GM23338 (cell line): ENCODE results near the gene FGF9. TPM values are rescaled to one million over a fixed set of nuclear protein-coding genes. Genes with fewer than 3 reads are reported as not detected.

Experiments used
- ATAC-seq: fragments of 200-7000 bp; cut with Tn5 transposase; 3 replicates; pipeline ENCODE4 v1.9.1; 2020
- DNase-seq: peaks from one replicate; pipeline ENCODE4 v3.0.0-alpha.2; 2015; ENCODE audit warnings: low spot score
- H2AFZ ChIP-seq: fragments of 200-600 bp; sonication (generic); 2 replicates; pipeline ENCODE4 v1.8.0; 2016; ENCODE audit warnings: antibody characterized with exemption, mild to moderate bottlenecking, moderate library complexity
- H3F3A ChIP-seq: fragments of 200-600 bp; sonication (generic); replicated peaks from 2 replicates; pipeline ENCODE4 v1.8.0; 2017; ENCODE audit warnings: antibody characterized with exemption, mixed run types, low read depth
- H3K27ac ChIP-seq: fragments of 200-600 bp; sonication (generic); 2 replicates; pipeline ENCODE4 v1.6.1; 2016; ENCODE audit warnings: low read depth
- H3K27me3 ChIP-seq: fragments of 200-600 bp; sonication (generic); 2 replicates; pipeline ENCODE4 v1.8.0; 2016; ENCODE audit warnings: mild to moderate bottlenecking, mixed run types, moderate library complexity; ENCODE audit not compliant: insufficient read depth
- H3K36me3 ChIP-seq: fragments of 200-600 bp; sonication (generic); 2 replicates; pipeline ENCODE4 v1.8.0; 2016; ENCODE audit warnings: mild to moderate bottlenecking; ENCODE audit not compliant: insufficient read depth
- H3K4me1 ChIP-seq: fragments of 200-600 bp; sonication (generic); 2 replicates; pipeline ENCODE4 v1.8.0; 2016; ENCODE audit warnings: mild to moderate bottlenecking, moderate library complexity; ENCODE audit not compliant: insufficient read depth
- H3K4me2 ChIP-seq: fragments of 200-600 bp; sonication (generic); 2 replicates; pipeline ENCODE4 v1.7.1; 2017; ENCODE audit warnings: mixed run types
- H3K4me3 ChIP-seq: fragments of 200-600 bp; sonication (generic); 2 replicates; pipeline ENCODE4 v1.6.1; 2016; ENCODE audit warnings: mixed run types
- H3K79me2 ChIP-seq: fragments of 200-600 bp; sonication (generic); replicated peaks from 2 replicates; pipeline ENCODE4 v1.8.0; 2017; ENCODE audit warnings: mild to moderate bottlenecking; ENCODE audit not compliant: insufficient read depth
- H3K9me2 ChIP-seq: fragments of 200-600 bp; sonication (generic); 2 replicates; pipeline ENCODE4 v1.8.0; 2017; ENCODE audit not compliant: insufficient read depth
- H4K20me1 ChIP-seq: fragments of 200-600 bp; sonication (generic); replicated peaks from 2 replicates; pipeline ENCODE4 v1.8.0; 2017; ENCODE audit warnings: mild to moderate bottlenecking; ENCODE audit not compliant: insufficient read depth
- H3K27ac Mint-ChIP-seq: 2 replicates; pipeline ENCODE4 v1.8.0; 2020; ENCODE audit warnings: inconsistent platforms, mild to moderate bottlenecking, moderate library complexity, mixed read lengths
- H3K27me3 Mint-ChIP-seq: 3 replicates; pipeline ENCODE4 v1.8.0; 2022; ENCODE audit warnings: low read depth, mild to moderate bottlenecking, moderate library complexity, mixed read lengths, inconsistent platforms; ENCODE audit not compliant: insufficient read depth, poor library complexity
- H3K36me3 Mint-ChIP-seq: 3 replicates; pipeline ENCODE4 v1.8.0; 2021; ENCODE audit warnings: low read depth, mild to moderate bottlenecking, inconsistent platforms, moderate library complexity, mixed read lengths
- H3K4me1 Mint-ChIP-seq: 3 replicates; pipeline ENCODE4 v1.8.0; 2020; ENCODE audit warnings: mild to moderate bottlenecking, inconsistent platforms, mixed read lengths
- H3K4me3 Mint-ChIP-seq: 3 replicates; pipeline ENCODE4 v1.8.0; 2021; ENCODE audit warnings: moderate library complexity, mild to moderate bottlenecking, inconsistent platforms, mixed read lengths
- H3K9me3 Mint-ChIP-seq: 3 replicates; pipeline ENCODE4 v1.8.0; 2020; ENCODE audit warnings: moderate library complexity, mild to moderate bottlenecking, inconsistent platforms, mixed read lengths
- EZH2phosphoT487 ChIP-seq: fragments of 200-600 bp; sonication (generic); IDR thresholded peaks from one replicate; pipeline ENCODE4 v1.8.1; 2018; ENCODE audit warnings: antibody characterized with exemption; ENCODE audit not compliant: unreplicated experiment
- JUNB ChIP-seq: IDR thresholded peaks from one replicate; pipeline ENCODE4 v1.6.1; 2016; ENCODE audit warnings: antibody characterized with exemption; ENCODE audit not compliant: unreplicated experiment
- ZNF114 ChIP-seq: fragments of 250-450 bp; sonication (Bioruptor Pico); IDR thresholded peaks from 2 replicates; pipeline ENCODE4 v1.5.0; 2020; ENCODE audit warnings: mild to moderate bottlenecking, moderate library complexity
- ZNF331 ChIP-seq: fragments of 250-450 bp; sonication (Bioruptor Pico); IDR thresholded peaks from 2 replicates; pipeline ENCODE4 v1.5.0; 2020; ENCODE audit warnings: low read depth, mild to moderate bottlenecking, moderate library complexity
- polyA plus RNA-seq: library from polyadenylated mRNA; unstranded; fragments of >200 nt; fragmentation: Nextera tagmentation; extraction: Ambion mirVana; gene quantifications from 2 replicates; pipeline ENCODE4 v1.2.1, GENCODE V29; 2016
- total RNA-seq: library from RNA; depleted of rRNA; stranded (reverse); fragments of >200 nt; shearing (Covaris generic); gene quantifications from 2 replicates; pipeline ENCODE4 v1.2.3, GENCODE V29; 2014
- TF ChIP-seq, protein P1 (sequence below): fragments of 250-450 bp; sonication (Bioruptor Pico); IDR thresholded peaks from 2 replicates; pipeline ENCODE4 v1.5.0; 2020; ENCODE audit warnings: mild to moderate bottlenecking, moderate library complexity
- TF ChIP-seq, protein P2 (sequence below): IDR thresholded peaks from one replicate; pipeline ENCODE4 v1.6.1; 2018; ENCODE audit warnings: antibody characterized with exemption; ENCODE audit not compliant: unreplicated experiment

The FGF9 gene
- total and polyA plus RNA-seq, 2 experiments from 2014 or later, result 0.27 TPM; not detected in 1

DNA sequence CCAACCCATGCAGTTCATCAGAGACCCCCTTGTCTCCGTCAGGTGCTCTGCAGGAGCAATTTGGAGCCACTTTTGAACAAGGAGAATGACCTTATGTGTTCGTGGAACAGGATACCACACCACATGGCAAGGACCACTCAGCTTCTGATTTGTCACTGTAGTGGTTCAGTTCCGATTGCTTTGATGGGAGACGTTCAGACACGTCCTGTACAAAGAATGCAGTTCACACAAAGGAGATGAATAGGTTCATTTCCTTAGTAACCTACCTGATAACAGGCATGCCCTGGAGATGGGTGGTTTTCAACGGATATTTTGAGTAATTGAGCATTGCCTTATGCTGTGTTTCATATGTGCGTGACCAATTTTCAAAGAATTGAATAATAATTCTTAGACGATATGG is 17.2 kb downstream of the FGF9 start (continued):
- TF ChIP-seq, protein P1, sequence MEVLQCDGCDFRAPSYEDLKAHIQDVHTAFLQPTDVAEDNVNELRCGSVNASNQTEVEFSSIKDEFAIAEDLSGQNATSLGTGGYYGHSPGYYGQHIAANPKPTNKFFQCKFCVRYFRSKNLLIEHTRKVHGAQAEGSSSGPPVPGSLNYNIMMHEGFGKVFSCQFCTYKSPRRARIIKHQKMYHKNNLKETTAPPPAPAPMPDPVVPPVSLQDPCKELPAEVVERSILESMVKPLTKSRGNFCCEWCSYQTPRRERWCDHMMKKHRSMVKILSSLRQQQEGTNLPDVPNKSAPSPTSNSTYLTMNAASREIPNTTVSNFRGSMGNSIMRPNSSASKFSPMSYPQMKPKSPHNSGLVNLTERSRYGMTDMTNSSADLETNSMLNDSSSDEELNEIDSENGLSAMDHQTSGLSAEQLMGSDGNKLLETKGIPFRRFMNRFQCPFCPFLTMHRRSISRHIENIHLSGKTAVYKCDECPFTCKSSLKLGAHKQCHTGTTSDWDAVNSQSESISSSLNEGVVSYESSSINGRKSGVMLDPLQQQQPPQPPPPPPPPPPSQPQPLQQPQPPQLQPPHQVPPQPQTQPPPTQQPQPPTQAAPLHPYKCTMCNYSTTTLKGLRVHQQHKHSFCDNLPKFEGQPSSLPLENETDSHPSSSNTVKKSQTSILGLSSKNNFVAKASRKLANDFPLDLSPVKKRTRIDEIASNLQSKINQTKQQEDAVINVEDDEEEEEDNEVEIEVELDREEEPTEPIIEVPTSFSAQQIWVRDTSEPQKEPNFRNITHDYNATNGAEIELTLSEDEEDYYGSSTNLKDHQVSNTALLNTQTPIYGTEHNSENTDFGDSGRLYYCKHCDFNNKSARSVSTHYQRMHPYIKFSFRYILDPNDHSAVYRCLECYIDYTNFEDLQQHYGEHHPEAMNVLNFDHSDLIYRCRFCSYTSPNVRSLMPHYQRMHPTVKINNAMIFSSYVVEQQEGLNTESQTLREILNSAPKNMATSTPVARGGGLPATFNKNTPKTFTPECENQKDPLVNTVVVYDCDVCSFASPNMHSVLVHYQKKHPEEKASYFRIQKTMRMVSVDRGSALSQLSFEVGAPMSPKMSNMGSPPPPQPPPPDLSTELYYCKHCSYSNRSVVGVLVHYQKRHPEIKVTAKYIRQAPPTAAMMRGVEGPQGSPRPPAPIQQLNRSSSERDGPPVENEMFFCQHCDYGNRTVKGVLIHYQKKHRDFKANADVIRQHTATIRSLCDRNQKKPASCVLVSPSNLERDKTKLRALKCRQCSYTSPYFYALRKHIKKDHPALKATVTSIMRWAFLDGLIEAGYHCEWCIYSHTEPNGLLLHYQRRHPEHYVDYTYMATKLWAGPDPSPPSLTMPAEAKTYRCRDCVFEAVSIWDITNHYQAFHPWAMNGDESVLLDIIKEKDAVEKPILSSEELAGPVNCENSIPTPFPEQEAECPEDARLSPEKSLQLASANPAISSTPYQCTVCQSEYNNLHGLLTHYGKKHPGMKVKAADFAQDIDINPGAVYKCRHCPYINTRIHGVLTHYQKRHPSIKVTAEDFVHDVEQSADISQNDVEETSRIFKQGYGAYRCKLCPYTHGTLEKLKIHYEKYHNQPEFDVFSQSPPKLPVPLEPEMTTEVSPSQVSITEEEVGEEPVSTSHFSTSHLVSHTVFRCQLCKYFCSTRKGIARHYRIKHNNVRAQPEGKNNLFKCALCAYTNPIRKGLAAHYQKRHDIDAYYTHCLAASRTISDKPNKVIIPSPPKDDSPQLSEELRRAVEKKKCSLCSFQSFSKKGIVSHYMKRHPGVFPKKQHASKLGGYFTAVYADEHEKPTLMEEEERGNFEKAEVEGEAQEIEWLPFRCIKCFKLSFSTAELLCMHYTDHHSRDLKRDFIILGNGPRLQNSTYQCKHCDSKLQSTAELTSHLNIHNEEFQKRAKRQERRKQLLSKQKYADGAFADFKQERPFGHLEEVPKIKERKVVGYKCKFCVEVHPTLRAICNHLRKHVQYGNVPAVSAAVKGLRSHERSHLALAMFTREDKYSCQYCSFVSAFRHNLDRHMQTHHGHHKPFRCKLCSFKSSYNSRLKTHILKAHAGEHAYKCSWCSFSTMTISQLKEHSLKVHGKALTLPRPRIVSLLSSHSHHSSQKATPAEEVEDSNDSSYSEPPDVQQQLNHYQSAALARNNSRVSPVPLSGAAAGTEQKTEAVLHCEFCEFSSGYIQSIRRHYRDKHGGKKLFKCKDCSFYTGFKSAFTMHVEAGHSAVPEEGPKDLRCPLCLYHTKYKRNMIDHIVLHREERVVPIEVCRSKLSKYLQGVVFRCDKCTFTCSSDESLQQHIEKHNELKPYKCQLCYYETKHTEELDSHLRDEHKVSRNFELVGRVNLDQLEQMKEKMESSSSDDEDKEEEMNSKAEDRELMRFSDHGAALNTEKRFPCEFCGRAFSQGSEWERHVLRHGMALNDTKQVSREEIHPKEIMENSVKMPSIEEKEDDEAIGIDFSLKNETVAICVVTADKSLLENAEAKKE (CRISPR knock-in tag), result no peak
- TF ChIP-seq ZNF331 (CRISPR knock-in tag), result no peak
- TF ChIP-seq ZNF114 (CRISPR knock-in tag), result no peak

DNA sequence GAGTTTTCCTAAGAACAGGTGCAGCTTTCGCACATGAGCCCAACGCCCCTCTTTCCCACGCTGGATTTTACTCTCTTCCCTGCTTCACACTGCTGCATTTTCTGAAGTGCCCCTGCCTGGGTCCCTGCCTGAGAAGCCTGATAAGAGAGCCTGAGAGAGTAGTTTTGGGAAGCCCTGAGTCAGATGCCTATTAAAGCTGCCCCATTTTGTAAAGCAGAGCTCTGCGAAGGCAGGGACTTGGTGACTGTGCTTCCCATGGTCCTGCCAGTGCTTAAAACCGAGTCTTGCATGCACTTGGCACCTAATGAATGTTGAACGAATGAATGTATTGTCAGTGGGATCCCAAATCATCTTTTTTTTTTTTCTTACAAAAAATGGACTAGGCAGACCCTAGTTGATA is 18.2 kb downstream of the FGF9 start:
- H3K27me3 ChIP-seq, result no peaks in the 10 kb centered on the region
- H3K27ac Mint-ChIP-seq, result no peak overlapping the region
- H3K36me3 ChIP-seq, result no peaks in the 10 kb centered on the region
- ATAC-seq (no peak), DNase-seq (no peak)
- H3K36me3 Mint-ChIP-seq, result no peaks in the 10 kb centered on the region
- H3K4me2 ChIP-seq, result no peak overlapping the region
- no peaks in the 10 kb centered on the region for H3K9me3 Mint-ChIP-seq
- no peaks in the 10 kb centered on the region for H3F3A ChIP-seq
- H3K4me3 Mint-ChIP-seq, result no peak overlapping the region
- no peaks in the 10 kb centered on the region for H3K9me2 ChIP-seq
- H3K4me1 Mint-ChIP-seq, result 0 out of 3 replicates have a peak, but pooled peaks cover 3% of the 10 kb centered on the region
- H4K20me1 ChIP-seq, result no peaks in the 10 kb centered on the region
- no peak overlapping the region for H3K4me3 ChIP-seq
- TF ChIP-seq, protein P2, sequence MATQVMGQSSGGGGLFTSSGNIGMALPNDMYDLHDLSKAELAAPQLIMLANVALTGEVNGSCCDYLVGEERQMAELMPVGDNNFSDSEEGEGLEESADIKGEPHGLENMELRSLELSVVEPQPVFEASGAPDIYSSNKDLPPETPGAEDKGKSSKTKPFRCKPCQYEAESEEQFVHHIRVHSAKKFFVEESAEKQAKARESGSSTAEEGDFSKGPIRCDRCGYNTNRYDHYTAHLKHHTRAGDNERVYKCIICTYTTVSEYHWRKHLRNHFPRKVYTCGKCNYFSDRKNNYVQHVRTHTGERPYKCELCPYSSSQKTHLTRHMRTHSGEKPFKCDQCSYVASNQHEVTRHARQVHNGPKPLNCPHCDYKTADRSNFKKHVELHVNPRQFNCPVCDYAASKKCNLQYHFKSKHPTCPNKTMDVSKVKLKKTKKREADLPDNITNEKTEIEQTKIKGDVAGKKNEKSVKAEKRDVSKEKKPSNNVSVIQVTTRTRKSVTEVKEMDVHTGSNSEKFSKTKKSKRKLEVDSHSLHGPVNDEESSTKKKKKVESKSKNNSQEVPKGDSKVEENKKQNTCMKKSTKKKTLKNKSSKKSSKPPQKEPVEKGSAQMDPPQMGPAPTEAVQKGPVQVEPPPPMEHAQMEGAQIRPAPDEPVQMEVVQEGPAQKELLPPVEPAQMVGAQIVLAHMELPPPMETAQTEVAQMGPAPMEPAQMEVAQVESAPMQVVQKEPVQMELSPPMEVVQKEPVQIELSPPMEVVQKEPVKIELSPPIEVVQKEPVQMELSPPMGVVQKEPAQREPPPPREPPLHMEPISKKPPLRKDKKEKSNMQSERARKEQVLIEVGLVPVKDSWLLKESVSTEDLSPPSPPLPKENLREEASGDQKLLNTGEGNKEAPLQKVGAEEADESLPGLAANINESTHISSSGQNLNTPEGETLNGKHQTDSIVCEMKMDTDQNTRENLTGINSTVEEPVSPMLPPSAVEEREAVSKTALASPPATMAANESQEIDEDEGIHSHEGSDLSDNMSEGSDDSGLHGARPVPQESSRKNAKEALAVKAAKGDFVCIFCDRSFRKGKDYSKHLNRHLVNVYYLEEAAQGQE, result no peak
- TF ChIP-seq EZH2phosphoT487 (no peak), ZNF114 (CRISPR knock-in tag) (no peak), JUNB (no peak)
- peaks cover 3% of the 10 kb centered on the region for H3K27me3 Mint-ChIP-seq
- H3K79me2 ChIP-seq, result no peaks in the 10 kb centered on the region
- H3K4me1 ChIP-seq, result no peaks in the 10 kb centered on the region
- H3K27ac ChIP-seq, result no peak overlapping the region
- no peak overlapping the region for H2AFZ ChIP-seq
